ENCODE results near the gene KIF20A. TPM values are rescaled to one million over a fixed set of nuclear protein-coding genes. Genes with fewer than 3 reads are reported as not detected.

Gene KIF20A
- total RNA-seq, 4 donors from 2014 or later: 2.3 to 9.1 (median 5.6) TPM

- Histone ChIP-seq H3K27ac (no peak overlapping the region), H3K27me3 (no peaks in the 10 kb centered on the region), H3K4me1 (no peaks in the 10 kb centered on the region), H3K9me3 (peaks cover 0 to 6% (median 0%) of the 10 kb centered on the region in 4 donors), H3K36me3 (no peaks in the 10 kb centered on the region), H3K4me3 (no peak overlapping the region)
- TF ChIP-seq POLR2A (IDR thresholded peaks at IDR 0.05): no peak
- TF ChIP-seq CTCF (IDR thresholded peaks at IDR 0.05): no peak
- DNase-seq: no peak
Observed at GRCh38 chr5:138230981-138231589, 52.2 kb downstream of the KIF20A start.

GRCh38 chr5:138233280-138233679 is 54.4 kb downstream of the KIF20A start:
- H3K4me1 ChIP-seq: no peaks in the 10 kb centered on the region
- TF ChIP-seq CTCF (IDR thresholded peaks at IDR 0.05) (no peak), POLR2A (IDR thresholded peaks at IDR 0.05) (no peak)
- no peaks in the 10 kb centered on the region for H3K36me3 ChIP-seq
- H3K27ac ChIP-seq: no peak overlapping the region
- H3K27me3 ChIP-seq: no peaks in the 10 kb centered on the region
- no peak for DNase-seq
- H3K9me3 ChIP-seq: no peaks in the 10 kb centered on the region
- H3K4me3 ChIP-seq: no peak overlapping the region

- no peaks in the 10 kb centered on the region for H3K36me3 ChIP-seq
- TF ChIP-seq CTCF (IDR thresholded peaks at IDR 0.05): no peak
- TF ChIP-seq POLR2A (IDR thresholded peaks at IDR 0.05): no peak
- H3K27me3 ChIP-seq: no peaks in the 10 kb centered on the region
- DNase-seq: no peak
- H3K4me1 ChIP-seq: no peaks in the 10 kb centered on the region
- no peak overlapping the region for H3K27ac ChIP-seq
- H3K4me3 ChIP-seq: no peak overlapping the region
- no peaks in the 10 kb centered on the region for H3K9me3 ChIP-seq
Observed at GRCh38 chr5:138234651-138235050, 55.7 kb downstream of the KIF20A start.

Other genes starting within 250 kb of the KIF20A start
- gene FAM13B, start 146.0 kb upstream of the KIF20A start, total RNA-seq: 10 to 100 TPM; 21.9 to 92.4 (median 32.7) TPM
- not detected for gene WNT8A, start 95.1 kb upstream of the KIF20A start, total RNA-seq
- gene NME5, start 39.7 kb upstream of the KIF20A start, total RNA-seq: under 1 TPM in 1 of 4 donors, not detected in 3; 0.70 TPM
- gene BRD8, start 482 bp upstream of the KIF20A start, total RNA-seq: 100 to 1,000 TPM in 1 of 4 donors, 10 to 100 TPM in 3; 42.2 to 130 (median 70.8) TPM
- 10 to 100 TPM in 3 of 4 donors, 1 to 10 TPM in 1; 9.3 to 24.8 (median 10.6) TPM for gene CDC23, start 34.2 kb downstream of the KIF20A start, total RNA-seq
- gene GFRA3, start 95.5 kb downstream of the KIF20A start, total RNA-seq: not detected
- gene CDC25C, start 152.7 kb downstream of the KIF20A start, total RNA-seq: 1 to 10 TPM in 1 of 4 donors, under 1 TPM in 3; 0.88 to 4.1 (median 0.94) TPM
- gene FAM53C, start 159.2 kb downstream of the KIF20A start, total RNA-seq: 10 to 100 TPM; 19.1 to 22.1 (median 20.7) TPM
- gene KDM3B, start 173.6 kb downstream of the KIF20A start, total RNA-seq: 10 to 100 TPM; 55.3 to 85.2 (median 68.1) TPM